IMR-90 (cell line): ENCODE results near the gene OSBPL1A. TPM values are rescaled to one million over a fixed set of nuclear protein-coding genes. Genes with fewer than 3 reads are reported as not detected.
A peak's percentile ranks its signal among the peaks of the same experiment; 100 is the strongest.

Source experiments
- ATAC-seq: fragments of 200-7000 bp; cut with Tn5 transposase; 2 replicates; pipeline ENCODE4 v1.9.1; 2020; ENCODE audit warnings: low read depth, mild to moderate bottlenecking, moderate library complexity
- BruUV-seq: library from RNA; stranded (reverse); fragments of 400-500 nt; replicated peaks from 2 replicates; lab custom pipeline; 2021; lab: Mats Ljungman, UMichigan
- CTCF ChIA-PET: fragments of 300-600 bp; formaldehyde crosslinking; extraction: SDS; loops from one replicate; lab custom pipeline; 2021; ENCODE audit warnings: antibody characterized with exemption; lab: Yijun Ruan, JAX
- POLR2A ChIA-PET: fragments of 300-600 bp; sonication (Branson Sonifier 250); formaldehyde crosslinking; loops from one replicate; lab custom pipeline; 2022; ENCODE audit warnings: antibody characterized with exemption; ENCODE audit not compliant: unreplicated experiment; lab: Charles Lee
- DNase-seq: peaks from one replicate; pipeline ENCODE4 v3.0.0; 2013
- H2AFZ ChIP-seq: replicated peaks from 2 replicates; pipeline ENCODE3; 2013; ENCODE audit warnings: low read length, mild to moderate bottlenecking; ENCODE audit not compliant: poor library complexity
- H2AK5ac ChIP-seq: 2 replicates; pipeline ENCODE4 v1.6.1; 2013; ENCODE audit warnings: low read depth, low read length, inconsistent platforms
- H2AK9ac ChIP-seq: replicated peaks from 2 replicates; pipeline ENCODE3; 2013; ENCODE audit warnings: mild to moderate bottlenecking, low read depth, low read length, moderate library complexity; ENCODE audit not compliant: poor library complexity
- H2BK120ac ChIP-seq: 2 replicates; pipeline ENCODE4 v1.6.1; 2013; ENCODE audit warnings: low read depth, low read length, inconsistent platforms
- H2BK15ac ChIP-seq: 3 replicates; pipeline ENCODE4 v1.6.1; 2013; ENCODE audit warnings: low read depth, low read length, inconsistent platforms
- H2BK20ac ChIP-seq: 2 replicates; pipeline ENCODE4 v1.6.1; 2013; ENCODE audit warnings: low read depth, mild to moderate bottlenecking, inconsistent platforms, low read length, moderate library complexity
- H2BK5ac ChIP-seq: 2 replicates; pipeline ENCODE4 v1.6.1; 2013; ENCODE audit warnings: mild to moderate bottlenecking, low read depth, low read length, inconsistent platforms; ENCODE audit not compliant: poor library complexity, severe bottlenecking
- H3K14ac ChIP-seq: replicated peaks from 2 replicates; pipeline ENCODE4 v1.6.1; 2013; ENCODE audit warnings: low read depth, low read length, inconsistent platforms
- H3K18ac ChIP-seq: 2 replicates; pipeline ENCODE4 v1.6.1; 2013; ENCODE audit warnings: low read depth, low read length, control low read depth
- H3K23ac ChIP-seq: 2 replicates; pipeline ENCODE4 v1.6.1; 2013; ENCODE audit warnings: low read depth, low read length, inconsistent platforms
- H3K27ac ChIP-seq: 2 replicates; pipeline ENCODE4 v1.5.1; 2013; ENCODE audit warnings: mild to moderate bottlenecking, control low read depth, low read length; ENCODE audit not compliant: insufficient read depth
- H3K27me3 ChIP-seq: 2 replicates; pipeline ENCODE4 v1.6.1; 2013; ENCODE audit warnings: low read length; ENCODE audit not compliant: control insufficient read depth, insufficient read depth
- H3K36me3 ChIP-seq: 2 replicates; pipeline ENCODE4 v1.6.1; 2013; ENCODE audit warnings: low read length, mixed read lengths; ENCODE audit not compliant: control insufficient read depth, insufficient read depth
- H3K4ac ChIP-seq: 2 replicates; pipeline ENCODE4 v1.6.1; 2013; ENCODE audit warnings: low read depth, low read length, inconsistent platforms
- H3K4me1 ChIP-seq: 2 replicates; pipeline ENCODE4 v1.6.1; 2013; ENCODE audit warnings: low read length, mixed read lengths; ENCODE audit not compliant: control insufficient read depth, insufficient read depth
- H3K4me2 ChIP-seq: 2 replicates; pipeline ENCODE4 v1.6.1; 2013; ENCODE audit warnings: low read depth, mild to moderate bottlenecking, control low read depth, low read length, moderate library complexity
- H3K4me3 ChIP-seq: 2 replicates; pipeline ENCODE4 v1.5.1; 2013; ENCODE audit warnings: low read depth, mild to moderate bottlenecking, control low read depth, low read length, moderate library complexity; ENCODE audit not compliant: insufficient read depth
- H3K56ac ChIP-seq: 2 replicates; pipeline ENCODE4 v1.6.1; 2013; ENCODE audit warnings: low read length, inconsistent platforms; ENCODE audit not compliant: insufficient read depth; ENCODE audit errors: extremely low read depth
- H3K79me1 ChIP-seq, 2 experiments: 2 replicates each; pipeline ENCODE4 v1.6.1; 2013; ENCODE audit warnings: low read length in 2 of 2, inconsistent platforms in 1 of 2, low read depth in 1 of 2
- H3K9ac ChIP-seq: 2 replicates; pipeline ENCODE4 v1.6.1; 2013; ENCODE audit warnings: low read depth, low read length, control low read depth
- H3K9me1 ChIP-seq: 2 replicates; pipeline ENCODE4 v1.6.1; 2013; ENCODE audit warnings: low read length, inconsistent platforms; ENCODE audit not compliant: insufficient read depth
- H3K9me3 ChIP-seq: 2 replicates; pipeline ENCODE4 v1.6.1; 2013; ENCODE audit warnings: low read length; ENCODE audit not compliant: control insufficient read depth, insufficient read depth
- H4K20me1 ChIP-seq: 2 replicates; pipeline ENCODE4 v1.6.1; 2013; ENCODE audit warnings: low read length, inconsistent platforms; ENCODE audit not compliant: insufficient read depth
- H4K5ac ChIP-seq: 2 replicates; pipeline ENCODE4 v1.6.1; 2013; ENCODE audit warnings: mild to moderate bottlenecking, low read depth, low read length, control low read depth
- H4K8ac ChIP-seq, 2 experiments: 2 replicates each; pipeline ENCODE4 v1.6.1; 2013; ENCODE audit warnings: low read depth in 2 of 2, low read length in 2 of 2, control low read depth in 1 of 2, inconsistent platforms in 1 of 2
- H4K91ac ChIP-seq: 2 replicates; pipeline ENCODE4 v1.6.1; 2013; ENCODE audit warnings: low read depth, low read length, inconsistent platforms; ENCODE audit not compliant: insufficient read depth
- BHLHE40 ChIP-seq: fragments of 150-350 bp; IDR thresholded peaks from 2 replicates; pipeline ENCODE4 v1.6.1; 2016; ENCODE audit warnings: mild to moderate bottlenecking, low read depth, low read length
- FOS ChIP-seq: fragments of 150-350 bp; IDR thresholded peaks from 2 replicates; pipeline ENCODE4 v1.6.1; 2016; ENCODE audit warnings: low read depth, low read length
- WGBS, 2 experiments: methylation state at CpG; one replicate each; pipeline versions ENCODE4 v1.1.5 to v1.1.7; 2013; ENCODE audit warnings: missing lambda C conversion rate in 2 of 2; ENCODE audit not compliant: insufficient read length in 1 of 2; ENCODE audit errors: extremely low coverage in 2 of 2; 5-methylcytosine and 5-hydroxymethylcytosine counted together
- dilution Hi-C: fragments of 300-500 bp; cut with HindIII; formaldehyde crosslinking; loops from one replicate; pipeline ENCODE4 v1.14.3; 2018; ENCODE audit warnings: low sequenced_read_pairs; ENCODE audit not compliant: unreplicated experiment
- in situ Hi-C: fragments of 300-500 bp; cut with MboI; formaldehyde crosslinking; loops from 3 replicates; pipeline ENCODE4 v1.14.3; 2019; ENCODE audit warnings: low sequenced_read_pairs, inconsistent platforms, mixed read lengths
- intact Hi-C: fragments of 100-400 bp; cut with micrococcal nuclease; formaldehyde crosslinking; loops from 2 replicates; pipeline ENCODE4 v1.10.0; 2022
- polyA plus RNA-seq, 3 experiments: library from polyadenylated mRNA; depleted of rRNA; stranded (reverse); fragments of >200 nt; gene quantifications; 2 replicates each; pipeline ENCODE4 v1.2.3, GENCODE V29; 2012; ENCODE audit warnings: low replicate concordance in 1 of 3
- total RNA-seq: library from RNA; depleted of rRNA; stranded (reverse); fragments of >200 nt; gene quantifications from 2 replicates; pipeline ENCODE4 v1.2.3, GENCODE V29; 2012

The OSBPL1A gene
- total and polyA plus RNA-seq, 2 of the 4 experiments (the other 2 are of a cell fraction): 29.4 to 70.4 TPM

- H3K4ac ChIP-seq: no peak overlapping the region
- H2AK5ac ChIP-seq: no peak overlapping the region
- H3K4me2 ChIP-seq: no peak overlapping the region; the same call in none of the 2 replicates
- no peak overlapping the region for H2AK9ac ChIP-seq
- H3K18ac ChIP-seq: no peak overlapping the region
- H3K27me3 ChIP-seq: no peaks in the 10 kb centered on the region
- H3K27ac ChIP-seq: no peak overlapping the region
- no peak overlapping the region for H2AFZ ChIP-seq
- H4K5ac ChIP-seq: no peak overlapping the region
- no peak overlapping the region for H4K91ac ChIP-seq
- dilution Hi-C loops: no loop called here
- ChIA-PET CTCF (no interaction called here), POLR2A (no interaction called here)
- H3K4me1 ChIP-seq: peaks cover 3% of the 10 kb centered on the region
- no peaks in the 10 kb centered on the region for H4K20me1 ChIP-seq
- no peak overlapping the region for H3K56ac ChIP-seq
- 0 out of 2 replicates have a peak, but pooled peaks cover 6% of the 10 kb centered on the region for H3K9me1 ChIP-seq
- peak; percentile 54; the same call in 1 of the 2 replicates for TF ChIP-seq FOS
- TF ChIP-seq BHLHE40: no peak
- peaks cover 2% of the 10 kb centered on the region; the same call in 1 of the 2 replicates for H3K36me3 ChIP-seq
- no peak overlapping the region for H3K14ac ChIP-seq
- ATAC-seq (peak; percentile 85), DNase-seq (peak; percentile 64)
- no peak overlapping the region for H3K9ac ChIP-seq
- H3K9me3 ChIP-seq: no peaks in the 10 kb centered on the region
- no peak overlapping the region for H2BK120ac ChIP-seq
- H2BK20ac ChIP-seq: no peak overlapping the region
- no TSS peak for BruUV-seq
- no peak overlapping the region for H4K8ac ChIP-seq
- intact Hi-C loops: no loop called here
- WGBS, 2 experiments: no CpG with 5 or more reads among the region's 1 CpG
- H3K79me1 ChIP-seq: no peaks in the 10 kb centered on the region
- in situ Hi-C loops: no loop called here
- no peak overlapping the region for H3K4me3 ChIP-seq
- H3K23ac ChIP-seq: no peak overlapping the region
- H2BK5ac ChIP-seq: no peak overlapping the region
- H2BK15ac ChIP-seq: no peak overlapping the region
Observed at GRCh38 chr18:24373328-24373727, 24.3 kb downstream of the OSBPL1A start.
